HL-60 (cell line): ENCODE measurements around the gene CYTH4.

Experiments used
- DNase-seq, 2 experiments: peaks; one replicate each; pipeline ENCODE4 v3.0.0-alpha.2; 2010 to 2020; ENCODE audit warnings: low read depth in 1 of 2, low spot score in 1 of 2
- H3K27ac ChIP-seq: fragments of 250-450 bp; sonication (Bioruptor Pico); replicated peaks from 2 replicates; pipeline ENCODE4 v1.5.1; 2020; ENCODE audit warnings: mild to moderate bottlenecking, moderate library complexity
- H3K27me3 ChIP-seq: fragments of 250-450 bp; sonication (Bioruptor Pico); 2 replicates; pipeline ENCODE4 v1.5.1; 2021; ENCODE audit warnings: mild to moderate bottlenecking, moderate library complexity; ENCODE audit not compliant: insufficient read depth, poor library complexity, severe bottlenecking
- H3K4me3 ChIP-seq: replicated peaks from 2 replicates; pipeline ENCODE4 v1.5.1; 2011; ENCODE audit warnings: mild to moderate bottlenecking, control low read depth, low read length; ENCODE audit not compliant: insufficient read depth
- CTCF ChIP-seq: IDR thresholded peaks from one replicate; pipeline ENCODE4 v1.5.1; 2011; ENCODE audit warnings: low read length, control low read depth, inconsistent platforms; ENCODE audit not compliant: insufficient read depth
- GABPA ChIP-seq: IDR thresholded peaks from 2 replicates; pipeline ENCODE4 v1.6.1; 2012; ENCODE audit warnings: low read depth
- POLR2AphosphoS5 ChIP-seq: IDR thresholded peaks from 2 replicates; pipeline ENCODE4 v1.6.1; 2012; ENCODE audit warnings: low read depth
- REST ChIP-seq: IDR thresholded peaks from 2 replicates; pipeline ENCODE4 v1.6.1; 2012; ENCODE audit warnings: low read depth; ENCODE audit not compliant: insufficient replicate concordance
- SPI1 ChIP-seq: IDR thresholded peaks from 2 replicates; pipeline ENCODE4 v1.6.1; 2012; ENCODE audit warnings: low read depth, mild to moderate bottlenecking, borderline replicate concordance

CYTH4 gene

GRCh38 chr22:37333724-37334460 is 51.6 kb downstream of the CYTH4 start:
- H3K27me3 ChIP-seq: peaks cover 32% of the 10 kb centered on the region
- no peak overlapping the region for H3K27ac ChIP-seq
- H3K4me3 ChIP-seq: no peak overlapping the region
- DNase-seq: no peak
- TF ChIP-seq POLR2AphosphoS5 (no peak), GABPA (no peak), SPI1 (no peak)

GRCh38 chr22:37334461-37334858 is 52.2 kb downstream of the CYTH4 start:
- no peak for DNase-seq
- H3K4me3 ChIP-seq: no peak overlapping the region
- peaks cover 28% of the 10 kb centered on the region for H3K27me3 ChIP-seq
- TF ChIP-seq POLR2AphosphoS5 (no peak), REST (no peak)
- no peak overlapping the region for H3K27ac ChIP-seq

- Histone ChIP-seq H3K27ac (no peak overlapping the region), H3K4me3 (no peak overlapping the region), H3K27me3 (peaks cover 27% of the 10 kb centered on the region)
- no peak for DNase-seq
- TF ChIP-seq CTCF (no peak), POLR2AphosphoS5 (no peak), SPI1 (no peak)
These were observed 52.8 kb downstream of the CYTH4 start for GRCh38 chr22:37334859-37335805.

GRCh38 chr22:37335806-37336199 is 53.5 kb downstream of the CYTH4 start:
- TF ChIP-seq GABPA (no peak), REST (no peak), SPI1 (no peak), CTCF (no peak), POLR2AphosphoS5 (no peak)
- no peak overlapping the region for H3K27ac ChIP-seq
- peaks cover 29% of the 10 kb centered on the region for H3K27me3 ChIP-seq
- no peak overlapping the region for H3K4me3 ChIP-seq
- no peak for DNase-seq
